HL-60 (cell line): ENCODE measurements around the gene NFIX.

Experiments used
- DNase-seq, 2 experiments: peaks; one replicate each; pipeline ENCODE4 v3.0.0-alpha.2; 2010 to 2020; ENCODE audit warnings: low read depth in 1 of 2, low spot score in 1 of 2
- H3K27ac ChIP-seq: fragments of 250-450 bp; sonication (Bioruptor Pico); replicated peaks from 2 replicates; pipeline ENCODE4 v1.5.1; 2020; ENCODE audit warnings: mild to moderate bottlenecking, moderate library complexity
- H3K27me3 ChIP-seq: fragments of 250-450 bp; sonication (Bioruptor Pico); 2 replicates; pipeline ENCODE4 v1.5.1; 2021; ENCODE audit warnings: mild to moderate bottlenecking, moderate library complexity; ENCODE audit not compliant: insufficient read depth, poor library complexity, severe bottlenecking
- H3K4me3 ChIP-seq: replicated peaks from 2 replicates; pipeline ENCODE4 v1.5.1; 2011; ENCODE audit warnings: mild to moderate bottlenecking, control low read depth, low read length; ENCODE audit not compliant: insufficient read depth
- CTCF ChIP-seq: IDR thresholded peaks from one replicate; pipeline ENCODE4 v1.5.1; 2011; ENCODE audit warnings: low read length, control low read depth, inconsistent platforms; ENCODE audit not compliant: insufficient read depth
- GABPA ChIP-seq: IDR thresholded peaks from 2 replicates; pipeline ENCODE4 v1.6.1; 2012; ENCODE audit warnings: low read depth
- POLR2AphosphoS5 ChIP-seq: IDR thresholded peaks from 2 replicates; pipeline ENCODE4 v1.6.1; 2012; ENCODE audit warnings: low read depth
- REST ChIP-seq: IDR thresholded peaks from 2 replicates; pipeline ENCODE4 v1.6.1; 2012; ENCODE audit warnings: low read depth; ENCODE audit not compliant: insufficient replicate concordance
- SPI1 ChIP-seq: IDR thresholded peaks from 2 replicates; pipeline ENCODE4 v1.6.1; 2012; ENCODE audit warnings: low read depth, mild to moderate bottlenecking, borderline replicate concordance

Gene NFIX

GRCh38 chr19:13040232-13040947 lies 45.1 kb downstream of the NFIX start:
- Histone ChIP-seq H3K27ac (no peak overlapping the region), H3K4me3 (no peak overlapping the region), H3K27me3 (no peaks in the 10 kb centered on the region)
- no peak for DNase-seq
- TF ChIP-seq CTCF (no peak), REST (no peak), SPI1 (no peak), GABPA (no peak), POLR2AphosphoS5 (no peak)

GRCh38 chr19:13040948-13041292 lies 45.6 kb downstream of the NFIX start:
- no peaks in the 10 kb centered on the region for H3K27me3 ChIP-seq
- TF ChIP-seq GABPA, result no peak
- no peak for TF ChIP-seq POLR2AphosphoS5
- no peak for TF ChIP-seq CTCF
- no peak for TF ChIP-seq SPI1
- no peak for TF ChIP-seq REST

GRCh38 chr19:13042443-13043130 lies 47.3 kb downstream of the NFIX start:
- no peaks in the 10 kb centered on the region for H3K27me3 ChIP-seq
- H3K4me3 ChIP-seq, result no peak overlapping the region
- TF ChIP-seq REST (no peak), GABPA (no peak), POLR2AphosphoS5 (no peak), SPI1 (no peak), CTCF (no peak)
- H3K27ac ChIP-seq, result no peak overlapping the region
- DNase-seq, result no peak

More at GRCh38 chr19:13040948-13041292, 45.6 kb downstream of the NFIX start:
- H3K27ac ChIP-seq, result no peak overlapping the region
- H3K4me3 ChIP-seq, result no peak overlapping the region
- no peak for DNase-seq
